Prostate gland (tissue), 2 donors: ENCODE data around the gene MICU1. TPM values are rescaled to one million over a fixed set of nuclear protein-coding genes. Genes with fewer than 3 reads are reported as not detected.

Source experiments
- DNase-seq: peaks from one replicate; pipeline ENCODE4 v3.0.0-alpha.2; 2019; ENCODE audit warnings: low spot score
- H3K27ac ChIP-seq, 2 donors: fragments of 200-600 bp; sonication (generic); 2 replicates each; pipeline ENCODE4 v1.5.1; 2017 to 2019
- H3K27me3 ChIP-seq: fragments of 200-600 bp; sonication (generic); replicated peaks from 2 replicates; pipeline ENCODE4 v1.5.1; 2019; ENCODE audit not compliant: insufficient read depth
- H3K36me3 ChIP-seq, 2 donors: fragments of 200-600 bp; sonication (generic); 1 replicate in 1 of 2; 2 replicates in 1 of 2; pipeline versions ENCODE4 v1.5.1 to v1.8.1; 2017 to 2019
- H3K4me1 ChIP-seq: fragments of 200-600 bp; sonication (generic); replicated peaks from 2 replicates; pipeline ENCODE4 v1.5.1; 2019
- H3K4me3 ChIP-seq, 2 donors: fragments of 200-600 bp; sonication (generic); 2 replicates each; pipeline ENCODE4 v1.5.1; 2017 to 2019
- H3K9me3 ChIP-seq: fragments of 200-600 bp; sonication (generic); 2 replicates; pipeline ENCODE4 v1.5.1; 2017
- CTCF ChIP-seq, 4 experiments: fragments of 200-600 bp in 2 of 4; fragments of 450-650 bp in 2 of 4; sonication (generic) in 2 of 4; IDR thresholded peaks; 1 replicate in 3 of 4; 2 replicates in 1 of 4; pipeline ENCODE4 v1.5.1; 2016 to 2019; ENCODE audit warnings: antibody characterized with exemption in 4 of 4, mild to moderate bottlenecking in 2 of 4, moderate library complexity in 2 of 4
- POLR2A ChIP-seq: fragments of 450-650 bp; IDR thresholded peaks from one replicate; pipeline ENCODE4 v1.6.1; 2016; ENCODE audit warnings: antibody characterized with exemption, mild to moderate bottlenecking
- POLR2AphosphoS5 ChIP-seq: sonication (generic); formaldehyde crosslinking; IDR thresholded peaks from one replicate; pipeline ENCODE4 v1.6.1; 2017; ENCODE audit warnings: antibody characterized with exemption
- WGBS: methylation state at CpG from one replicate; pipeline ENCODE4 v1.1.5; 2018; 5-methylcytosine and 5-hydroxymethylcytosine counted together
- intact Hi-C: fragments of 100-400 bp; cut with DNase I; formaldehyde crosslinking; loops from one replicate; pipeline ENCODE4 v1.14.2; 2022
- total RNA-seq, 2 donors: library from RNA; depleted of rRNA; stranded (reverse); fragments of >200 nt; gene quantifications; one replicate each; pipeline ENCODE4 v1.1.0, GENCODE V29; 2016

Gene MICU1
- total RNA-seq, 2 donors from 2014 or later = 41.0 to 42.0 TPM

GRCh38 chr10:72567889-72568640 lies 57.8 kb downstream of the MICU1 start:
- intact Hi-C loops = no loop called here

GRCh38 chr10:72567421-72567820 lies 58.5 kb downstream of the MICU1 start:
- no peaks in the 10 kb centered on the region for H3K27me3 ChIP-seq
- no peaks in the 10 kb centered on the region for H3K36me3 ChIP-seq
- TF ChIP-seq POLR2A = no peak
- TF ChIP-seq POLR2AphosphoS5 = no peak
- no peak for TF ChIP-seq CTCF (IDR thresholded peaks at IDR 0.05)
- intact Hi-C loops = no loop called here
- DNase-seq = no peak
- no peak overlapping the region for H3K4me3 ChIP-seq
- H3K9me3 ChIP-seq = no peaks in the 10 kb centered on the region
- H3K27ac ChIP-seq = no peak overlapping the region
- H3K4me1 ChIP-seq = no peaks in the 10 kb centered on the region
- 88% methylated on average over 3 of the region's 3 CpGs for WGBS

More at GRCh38 chr10:72567889-72568640, 57.8 kb downstream of the MICU1 start:
- TF ChIP-seq POLR2A = no peak
- TF ChIP-seq CTCF (IDR thresholded peaks at IDR 0.05) = peak in 1 of 4 experiments; percentile 21
- no peak for TF ChIP-seq POLR2AphosphoS5
- no peak overlapping the region for H3K4me3 ChIP-seq
- H3K27ac ChIP-seq = no peak overlapping the region
- DNase-seq = no peak
- H3K27me3 ChIP-seq = no peaks in the 10 kb centered on the region
- 70% methylated on average over 4 of the region's 4 CpGs for WGBS
- no peaks in the 10 kb centered on the region for H3K4me1 ChIP-seq
- H3K36me3 ChIP-seq = no peaks in the 10 kb centered on the region
- H3K9me3 ChIP-seq = no peaks in the 10 kb centered on the region

- intact Hi-C loops = no loop called here
- no peaks in the 10 kb centered on the region for H3K27me3 ChIP-seq
- DNase-seq = no peak
- H3K27ac ChIP-seq = no peak overlapping the region
- no peaks in the 10 kb centered on the region for H3K36me3 ChIP-seq
- no peak for TF ChIP-seq POLR2AphosphoS5
- TF ChIP-seq POLR2A = no peak
- no peak for TF ChIP-seq CTCF (IDR thresholded peaks at IDR 0.05)
- no peaks in the 10 kb centered on the region for H3K4me1 ChIP-seq
- no peaks in the 10 kb centered on the region for H3K9me3 ChIP-seq
- no peak overlapping the region for H3K4me3 ChIP-seq
- WGBS = 63% methylated on average over 1 of the region's 1 CpG
Observed at GRCh38 chr10:72564596-72564995, 61.3 kb downstream of the MICU1 start.

- H3K27me3 ChIP-seq = no peaks in the 10 kb centered on the region
- no peaks in the 10 kb centered on the region for H3K9me3 ChIP-seq
- DNase-seq = no peak
- intact Hi-C loops = no loop called here
- H3K4me1 ChIP-seq = no peaks in the 10 kb centered on the region
- no peak overlapping the region for H3K4me3 ChIP-seq
- H3K27ac ChIP-seq = no peak overlapping the region
- WGBS = 83% methylated on average over 6 of the region's 6 CpGs
- TF ChIP-seq POLR2AphosphoS5 = no peak
- no peak for TF ChIP-seq POLR2A
- TF ChIP-seq CTCF (IDR thresholded peaks at IDR 0.05) = no peak
- H3K36me3 ChIP-seq = no peaks in the 10 kb centered on the region
Observed at GRCh38 chr10:72563327-72563932, 62.4 kb downstream of the MICU1 start.

- WGBS = 90% methylated on average over 3 of the region's 3 CpGs
Observed at GRCh38 chr10:72561745-72562166, 64.1 kb downstream of the MICU1 start.

More at GRCh38 chr10:72561745-72562166, 64.1 kb downstream of the MICU1 start:
- H3K4me3 ChIP-seq = no peak overlapping the region
- H3K4me1 ChIP-seq = no peaks in the 10 kb centered on the region
- H3K36me3 ChIP-seq = no peaks in the 10 kb centered on the region
- intact Hi-C loops = no loop called here
- H3K9me3 ChIP-seq = no peaks in the 10 kb centered on the region
- TF ChIP-seq POLR2AphosphoS5 = no peak
- TF ChIP-seq CTCF (IDR thresholded peaks at IDR 0.05) = no peak
- no peak for TF ChIP-seq POLR2A
- no peak for DNase-seq
- H3K27me3 ChIP-seq = no peaks in the 10 kb centered on the region
- no peak overlapping the region for H3K27ac ChIP-seq
